GM18951 (cell line): ENCODE results near the gene RASSF7.
"Not testable (repeated sequence)": the region's sequence is repeated elsewhere in the genome, so short reads cannot be mapped to it uniquely, and the experiment has no call there.

Source experiments
- POLR2A ChIP-seq: IDR thresholded peaks from 4 replicates; pipeline ENCODE4 v1.6.1; 2011; ENCODE audit warnings: mild to moderate bottlenecking; ENCODE audit not compliant: insufficient read length, insufficient read depth; ENCODE audit errors: extremely low read depth
- in situ Hi-C: fragments of 300-500 bp; cut with MboI; formaldehyde crosslinking; loops from one replicate; pipeline ENCODE4 v1.12.0; 2022; ENCODE audit warnings: low sequenced_read_pairs, mixed read lengths, inconsistent platforms; ENCODE audit not compliant: unreplicated experiment

The RASSF7 gene

GRCh38 chr11:560305-561147 is at the start of gene RASSF7, which contains the start of gene LMNTD2:
RASSF7 (plus strand) TSS chr11:560970; CDS start chr11:561769, 799 bp downstream.
LMNTD2 (minus strand) TSS chr11:560738; CDS start chr11:560716, 22 bp downstream.
- TF ChIP-seq POLR2A = peak; percentile 83
- in situ Hi-C loops = no loop called here

- TF ChIP-seq POLR2A = no peak
- in situ Hi-C loops = no loop called here
Measured at GRCh38 chr11:512761-513595, 47.8 kb upstream of the RASSF7 start.

- TF ChIP-seq POLR2A = no peak
- in situ Hi-C loops = no loop called here
Measured at GRCh38 chr11:514606-515005, 46.2 kb upstream of the RASSF7 start.

GRCh38 chr11:515131-515530 is 45.6 kb upstream of the RASSF7 start:
- in situ Hi-C loops = no loop called here
- no peak for TF ChIP-seq POLR2A

GRCh38 chr11:516400-516799 is 44.4 kb upstream of the RASSF7 start:
- in situ Hi-C loops = no loop called here
- no peak for TF ChIP-seq POLR2A

- in situ Hi-C loops = not testable (repeated sequence)
Measured at GRCh38 chr11:516918-517685, 43.7 kb upstream of the RASSF7 start.

- TF ChIP-seq POLR2A = peak; percentile 42
- in situ Hi-C loops = no loop called here
Measured at GRCh38 chr11:518463-519202, 42.1 kb upstream of the RASSF7 start.

GRCh38 chr11:520428-521176 is 40.2 kb upstream of the RASSF7 start:
- TF ChIP-seq POLR2A = no peak
- in situ Hi-C loops = no loop called here

GRCh38 chr11:521177-521688 is 39.5 kb upstream of the RASSF7 start:
- TF ChIP-seq POLR2A = no peak
- in situ Hi-C loops = no loop called here

- no peak for TF ChIP-seq POLR2A
- in situ Hi-C loops = no loop called here
Measured at GRCh38 chr11:526192-526591, 34.6 kb upstream of the RASSF7 start.

- no peak for TF ChIP-seq POLR2A
- in situ Hi-C loops = no loop called here
Measured at GRCh38 chr11:528166-528814, 32.5 kb upstream of the RASSF7 start.
